ENCODE measurements around the gene MYDGF. TPM values are rescaled to one million over a fixed set of nuclear protein-coding genes. Genes with fewer than 3 reads are reported as not detected.

The MYDGF gene
- polyA plus RNA-seq, 1 donor from 2014 or later = 73.2 TPM

DNA sequence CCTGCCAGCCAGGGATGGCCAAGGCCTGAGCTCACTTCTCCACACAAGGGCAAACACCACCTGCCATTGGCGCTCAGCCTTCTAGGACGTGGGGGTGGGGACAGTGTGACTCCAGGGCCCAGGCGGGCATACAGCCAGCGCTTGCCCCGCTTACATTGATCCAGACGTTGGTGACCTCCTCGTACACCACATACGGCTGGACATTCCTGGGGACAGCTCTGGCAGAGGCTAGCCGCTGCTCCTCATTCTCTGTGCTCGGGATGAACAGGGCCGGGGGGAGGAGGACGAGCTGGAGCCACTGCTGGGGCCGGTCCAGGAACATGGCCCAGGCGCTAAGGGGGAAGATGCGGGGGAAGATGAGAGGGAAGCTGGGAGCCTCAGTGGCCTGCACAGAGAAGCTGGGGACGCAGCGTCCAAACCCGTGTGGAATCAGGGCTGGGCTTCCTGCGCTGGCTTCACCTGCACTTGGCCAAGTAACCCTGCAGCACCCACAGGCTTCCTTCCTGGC is 25.1 kb upstream of the MYDGF start:
- no peak overlapping the region for H3K9ac ChIP-seq (ENCODE audit: low read length)
- H3K9me2 ChIP-seq (ENCODE audit: insufficient read depth, low read length) = no peaks in the 10 kb centered on the region
- H3K4me2 ChIP-seq (ENCODE audit: low read length) = no peak overlapping the region
- no peaks in the 10 kb centered on the region for H3K36me3 ChIP-seq (ENCODE audit: insufficient read depth, low read length)
- TF ChIP-seq RAD21 (conservative IDR thresholded peaks at IDR 0.05) (no peak), POLR2AphosphoS5 (IDR thresholded peaks at IDR 0.05) (no peak), EZH2 (IDR thresholded peaks at IDR 0.05; ENCODE audit: borderline replicate concordance, insufficient read depth, low read length, poor library complexity, severe bottlenecking) (no peak), EP300 (conservative IDR thresholded peaks at IDR 0.05; ENCODE audit: poor library complexity, severe bottlenecking) (no peak), CTCF (IDR thresholded peaks at IDR 0.05; ENCODE audit: poor library complexity, severe bottlenecking) (no peak), MXI1 (conservative IDR thresholded peaks at IDR 0.05; ENCODE audit: poor library complexity, severe bottlenecking) (no peak), TAF1 (IDR thresholded peaks at IDR 0.05; ENCODE audit: low read depth) (no peak), SMC3 (conservative IDR thresholded peaks at IDR 0.05; ENCODE audit: poor library complexity) (no peak)
- TF ChIP-seq, protein P1, sequence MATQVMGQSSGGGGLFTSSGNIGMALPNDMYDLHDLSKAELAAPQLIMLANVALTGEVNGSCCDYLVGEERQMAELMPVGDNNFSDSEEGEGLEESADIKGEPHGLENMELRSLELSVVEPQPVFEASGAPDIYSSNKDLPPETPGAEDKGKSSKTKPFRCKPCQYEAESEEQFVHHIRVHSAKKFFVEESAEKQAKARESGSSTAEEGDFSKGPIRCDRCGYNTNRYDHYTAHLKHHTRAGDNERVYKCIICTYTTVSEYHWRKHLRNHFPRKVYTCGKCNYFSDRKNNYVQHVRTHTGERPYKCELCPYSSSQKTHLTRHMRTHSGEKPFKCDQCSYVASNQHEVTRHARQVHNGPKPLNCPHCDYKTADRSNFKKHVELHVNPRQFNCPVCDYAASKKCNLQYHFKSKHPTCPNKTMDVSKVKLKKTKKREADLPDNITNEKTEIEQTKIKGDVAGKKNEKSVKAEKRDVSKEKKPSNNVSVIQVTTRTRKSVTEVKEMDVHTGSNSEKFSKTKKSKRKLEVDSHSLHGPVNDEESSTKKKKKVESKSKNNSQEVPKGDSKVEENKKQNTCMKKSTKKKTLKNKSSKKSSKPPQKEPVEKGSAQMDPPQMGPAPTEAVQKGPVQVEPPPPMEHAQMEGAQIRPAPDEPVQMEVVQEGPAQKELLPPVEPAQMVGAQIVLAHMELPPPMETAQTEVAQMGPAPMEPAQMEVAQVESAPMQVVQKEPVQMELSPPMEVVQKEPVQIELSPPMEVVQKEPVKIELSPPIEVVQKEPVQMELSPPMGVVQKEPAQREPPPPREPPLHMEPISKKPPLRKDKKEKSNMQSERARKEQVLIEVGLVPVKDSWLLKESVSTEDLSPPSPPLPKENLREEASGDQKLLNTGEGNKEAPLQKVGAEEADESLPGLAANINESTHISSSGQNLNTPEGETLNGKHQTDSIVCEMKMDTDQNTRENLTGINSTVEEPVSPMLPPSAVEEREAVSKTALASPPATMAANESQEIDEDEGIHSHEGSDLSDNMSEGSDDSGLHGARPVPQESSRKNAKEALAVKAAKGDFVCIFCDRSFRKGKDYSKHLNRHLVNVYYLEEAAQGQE (IDR thresholded peaks at IDR 0.05; ENCODE audit: borderline replicate concordance) = no peak
- H2AFZ ChIP-seq (ENCODE audit: low read depth, low read length) = no peak overlapping the region
- no peak overlapping the region for H3K27ac ChIP-seq (ENCODE audit: low read length)
- no peaks in the 10 kb centered on the region for H3F3A ChIP-seq (ENCODE audit: insufficient read depth, low read length, poor library complexity, severe bottlenecking)
- no peaks in the 10 kb centered on the region for H4K20me1 ChIP-seq (ENCODE audit: insufficient read depth)
- no peaks in the 10 kb centered on the region for H3K9me3 ChIP-seq (ENCODE audit: low read length)
- no peaks in the 10 kb centered on the region for H3K27me3 ChIP-seq (ENCODE audit: insufficient read depth, low read depth, low read length)
- no peaks in the 10 kb centered on the region for H3K79me2 ChIP-seq (replicated peaks; ENCODE audit: insufficient read depth, low read length)
- H3K4me3 ChIP-seq (ENCODE audit: low read length) = no peak overlapping the region

DNA sequence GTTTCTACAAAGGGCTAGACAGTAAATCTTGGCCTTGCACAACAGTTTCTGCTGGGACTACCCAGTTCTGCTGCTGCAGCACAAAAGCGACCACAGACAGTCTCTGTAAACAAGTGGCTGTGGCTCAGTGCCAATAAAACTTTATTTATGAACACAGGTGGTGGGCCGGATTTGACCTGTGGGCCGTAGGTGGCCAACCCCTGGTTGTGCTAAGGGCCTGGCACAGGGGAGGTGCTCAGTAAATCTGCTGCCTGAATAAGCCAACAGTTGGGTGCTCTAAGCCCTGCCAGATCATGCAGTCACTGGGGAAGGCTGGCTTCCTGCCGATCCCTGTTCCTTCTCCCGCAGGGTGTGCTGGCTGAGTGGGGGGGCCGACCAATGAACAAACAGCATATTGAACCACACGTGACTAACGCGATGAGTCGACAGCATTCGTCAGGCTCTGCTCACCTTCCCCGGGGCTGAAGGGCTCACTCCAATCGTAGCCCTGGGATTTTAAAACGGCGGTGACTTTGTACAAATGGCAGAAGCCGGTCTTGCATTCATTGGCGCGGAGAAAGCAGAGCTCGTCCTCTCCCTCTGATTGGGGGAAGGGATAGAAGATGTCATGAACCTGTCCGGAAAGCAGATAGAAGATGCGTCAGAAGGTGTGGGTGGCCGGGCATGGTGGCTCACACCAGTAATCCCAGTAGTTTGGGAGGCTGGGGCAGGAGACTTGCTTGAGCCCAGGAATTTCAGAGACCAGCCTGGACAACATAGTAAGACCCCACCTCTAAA is 24.3 kb upstream of the MYDGF start:
- Histone ChIP-seq H2AFZ (ENCODE audit: low read depth, low read length) (no peak overlapping the region), H3K36me3 (ENCODE audit: insufficient read depth, low read length) (no peaks in the 10 kb centered on the region), H3K4me2 (ENCODE audit: low read length) (no peak overlapping the region)

More for the DNA sequence above, 24.3 kb upstream of the MYDGF start:
- H3F3A ChIP-seq (ENCODE audit: insufficient read depth, low read length, poor library complexity, severe bottlenecking) = no peaks in the 10 kb centered on the region
- no peaks in the 10 kb centered on the region for H3K27me3 ChIP-seq (ENCODE audit: insufficient read depth, low read depth, low read length)
- no peak overlapping the region for H3K9ac ChIP-seq (ENCODE audit: low read length)
- H4K20me1 ChIP-seq (ENCODE audit: insufficient read depth) = no peaks in the 10 kb centered on the region
- H3K9me3 ChIP-seq (ENCODE audit: low read length) = no peaks in the 10 kb centered on the region
- no peaks in the 10 kb centered on the region for H3K79me2 ChIP-seq (replicated peaks; ENCODE audit: insufficient read depth, low read length)
- no peak overlapping the region for H3K4me3 ChIP-seq (ENCODE audit: low read length)
- no peak overlapping the region for H3K27ac ChIP-seq (ENCODE audit: low read length)
- TF ChIP-seq RAD21 (conservative IDR thresholded peaks at IDR 0.05) (no peak), TAF1 (IDR thresholded peaks at IDR 0.05; ENCODE audit: low read depth) (no peak), POLR2AphosphoS5 (IDR thresholded peaks at IDR 0.05) (no peak), SMC3 (conservative IDR thresholded peaks at IDR 0.05; ENCODE audit: poor library complexity) (no peak), MXI1 (conservative IDR thresholded peaks at IDR 0.05; ENCODE audit: poor library complexity, severe bottlenecking) (no peak), EZH2 (IDR thresholded peaks at IDR 0.05; ENCODE audit: borderline replicate concordance, insufficient read depth, low read length, poor library complexity, severe bottlenecking) (no peak), EP300 (conservative IDR thresholded peaks at IDR 0.05; ENCODE audit: poor library complexity, severe bottlenecking) (no peak), CTCF (IDR thresholded peaks at IDR 0.05; ENCODE audit: poor library complexity, severe bottlenecking) (no peak)
- TF ChIP-seq, protein P1 (IDR thresholded peaks at IDR 0.05; ENCODE audit: borderline replicate concordance) = no peak
- no peaks in the 10 kb centered on the region for H3K9me2 ChIP-seq (ENCODE audit: insufficient read depth, low read length)
